ENCODE results near the gene MRTO4. TPM values are rescaled to one million over a fixed set of nuclear protein-coding genes. Genes with fewer than 3 reads are reported as not detected.

Gene MRTO4
- total RNA-seq, 1 experiment from 2014 or later, result 79.3 TPM

DNA sequence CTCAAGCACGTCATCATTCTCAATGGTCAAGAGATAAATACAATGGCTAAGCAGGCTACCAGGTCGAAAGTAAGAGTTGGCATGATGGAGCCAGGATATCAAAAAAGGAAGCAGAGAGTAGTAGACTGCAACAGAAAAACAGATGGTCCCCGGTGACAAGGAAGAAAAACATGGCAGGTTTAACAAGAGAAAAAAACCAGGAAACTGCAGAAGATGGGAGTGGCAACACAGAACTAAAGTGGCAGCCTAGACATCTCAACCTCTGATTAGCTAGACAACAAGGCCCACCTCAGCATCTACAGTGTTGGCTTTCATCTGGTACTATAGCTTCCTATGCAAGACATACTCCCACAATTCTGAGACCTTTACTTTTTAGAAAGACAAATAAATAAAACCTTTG, 44.7 kb upstream of the MRTO4 start:
- H3K9me2 ChIP-seq (ENCODE audit: insufficient read depth), result no peaks in the 10 kb centered on the region
- no peak for TF ChIP-seq FOSL1 (IDR thresholded peaks at IDR 0.05; ENCODE audit: low read depth)
- TF ChIP-seq, protein P1, sequence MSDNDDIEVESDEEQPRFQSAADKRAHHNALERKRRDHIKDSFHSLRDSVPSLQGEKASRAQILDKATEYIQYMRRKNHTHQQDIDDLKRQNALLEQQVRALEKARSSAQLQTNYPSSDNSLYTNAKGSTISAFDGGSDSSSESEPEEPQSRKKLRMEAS (IDR thresholded peaks at IDR 0.05), result no peak
- TF ChIP-seq EZH2phosphoT487 (IDR thresholded peaks at IDR 0.05; ENCODE audit: borderline replicate concordance), result no peak
- no peak for TF ChIP-seq JUND (IDR thresholded peaks at IDR 0.05)
- no peak for TF ChIP-seq CBX3 (IDR thresholded peaks at IDR 0.05; ENCODE audit: low read depth)
- TF ChIP-seq SIN3A (IDR thresholded peaks at IDR 0.05; ENCODE audit: low read depth), result no peak
- TF ChIP-seq ZFX (IDR thresholded peaks at IDR 0.05), result no peak
- no peak for TF ChIP-seq EZH2 (IDR thresholded peaks at IDR 0.05)
- no peak for TF ChIP-seq RAD21 (IDR thresholded peaks at IDR 0.05; ENCODE audit: low read depth)
- TF ChIP-seq, protein P2, sequence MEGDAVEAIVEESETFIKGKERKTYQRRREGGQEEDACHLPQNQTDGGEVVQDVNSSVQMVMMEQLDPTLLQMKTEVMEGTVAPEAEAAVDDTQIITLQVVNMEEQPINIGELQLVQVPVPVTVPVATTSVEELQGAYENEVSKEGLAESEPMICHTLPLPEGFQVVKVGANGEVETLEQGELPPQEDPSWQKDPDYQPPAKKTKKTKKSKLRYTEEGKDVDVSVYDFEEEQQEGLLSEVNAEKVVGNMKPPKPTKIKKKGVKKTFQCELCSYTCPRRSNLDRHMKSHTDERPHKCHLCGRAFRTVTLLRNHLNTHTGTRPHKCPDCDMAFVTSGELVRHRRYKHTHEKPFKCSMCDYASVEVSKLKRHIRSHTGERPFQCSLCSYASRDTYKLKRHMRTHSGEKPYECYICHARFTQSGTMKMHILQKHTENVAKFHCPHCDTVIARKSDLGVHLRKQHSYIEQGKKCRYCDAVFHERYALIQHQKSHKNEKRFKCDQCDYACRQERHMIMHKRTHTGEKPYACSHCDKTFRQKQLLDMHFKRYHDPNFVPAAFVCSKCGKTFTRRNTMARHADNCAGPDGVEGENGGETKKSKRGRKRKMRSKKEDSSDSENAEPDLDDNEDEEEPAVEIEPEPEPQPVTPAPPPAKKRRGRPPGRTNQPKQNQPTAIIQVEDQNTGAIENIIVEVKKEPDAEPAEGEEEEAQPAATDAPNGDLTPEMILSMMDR (IDR thresholded peaks at IDR 0.05 in 2 of 3, conservative IDR thresholded peaks at IDR 0.05 in 1 of 3; ENCODE audit: borderline replicate concordance in 1 of 3, insufficient read depth in 1 of 3, low read depth in 2 of 3, low read length in 2 of 3), result no peak
- no peak for TF ChIP-seq POLR2A (IDR thresholded peaks at IDR 0.05; ENCODE audit: borderline replicate concordance, extremely low read depth, insufficient read depth, insufficient read length)
- no peak for TF ChIP-seq TCF7L2 (IDR thresholded peaks at IDR 0.05; ENCODE audit: borderline replicate concordance, extremely low read depth, insufficient read depth, insufficient read length)
- TF ChIP-seq CEBPB (IDR thresholded peaks at IDR 0.05; ENCODE audit: low read depth), result no peak
- no peak for TF ChIP-seq POLR2AphosphoS5 (IDR thresholded peaks at IDR 0.05; ENCODE audit: low read depth, low read length)
- no peak for TF ChIP-seq YY1 (IDR thresholded peaks at IDR 0.05; ENCODE audit: extremely low read depth, insufficient replicate concordance, low read depth, low read length)
- TF ChIP-seq, protein P3, sequence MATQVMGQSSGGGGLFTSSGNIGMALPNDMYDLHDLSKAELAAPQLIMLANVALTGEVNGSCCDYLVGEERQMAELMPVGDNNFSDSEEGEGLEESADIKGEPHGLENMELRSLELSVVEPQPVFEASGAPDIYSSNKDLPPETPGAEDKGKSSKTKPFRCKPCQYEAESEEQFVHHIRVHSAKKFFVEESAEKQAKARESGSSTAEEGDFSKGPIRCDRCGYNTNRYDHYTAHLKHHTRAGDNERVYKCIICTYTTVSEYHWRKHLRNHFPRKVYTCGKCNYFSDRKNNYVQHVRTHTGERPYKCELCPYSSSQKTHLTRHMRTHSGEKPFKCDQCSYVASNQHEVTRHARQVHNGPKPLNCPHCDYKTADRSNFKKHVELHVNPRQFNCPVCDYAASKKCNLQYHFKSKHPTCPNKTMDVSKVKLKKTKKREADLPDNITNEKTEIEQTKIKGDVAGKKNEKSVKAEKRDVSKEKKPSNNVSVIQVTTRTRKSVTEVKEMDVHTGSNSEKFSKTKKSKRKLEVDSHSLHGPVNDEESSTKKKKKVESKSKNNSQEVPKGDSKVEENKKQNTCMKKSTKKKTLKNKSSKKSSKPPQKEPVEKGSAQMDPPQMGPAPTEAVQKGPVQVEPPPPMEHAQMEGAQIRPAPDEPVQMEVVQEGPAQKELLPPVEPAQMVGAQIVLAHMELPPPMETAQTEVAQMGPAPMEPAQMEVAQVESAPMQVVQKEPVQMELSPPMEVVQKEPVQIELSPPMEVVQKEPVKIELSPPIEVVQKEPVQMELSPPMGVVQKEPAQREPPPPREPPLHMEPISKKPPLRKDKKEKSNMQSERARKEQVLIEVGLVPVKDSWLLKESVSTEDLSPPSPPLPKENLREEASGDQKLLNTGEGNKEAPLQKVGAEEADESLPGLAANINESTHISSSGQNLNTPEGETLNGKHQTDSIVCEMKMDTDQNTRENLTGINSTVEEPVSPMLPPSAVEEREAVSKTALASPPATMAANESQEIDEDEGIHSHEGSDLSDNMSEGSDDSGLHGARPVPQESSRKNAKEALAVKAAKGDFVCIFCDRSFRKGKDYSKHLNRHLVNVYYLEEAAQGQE (IDR thresholded peaks at IDR 0.05; ENCODE audit: low read depth), result no peak
- no peak for TF ChIP-seq SP1 (IDR thresholded peaks at IDR 0.05; ENCODE audit: low read depth)
- no peak for TF ChIP-seq ELF1 (IDR thresholded peaks at IDR 0.05; ENCODE audit: borderline replicate concordance, low read depth)
- H3K79me2 ChIP-seq (ENCODE audit: insufficient read depth, low read length), result peaks cover 98% of the 10 kb centered on the region
- H2AFZ ChIP-seq (ENCODE audit: low read depth, low read length, poor library complexity, severe bottlenecking), result no peak overlapping the region
- BruUV-seq (replicated peaks), result no TSS peak
- no peak for ATAC-seq
- no peaks in the 10 kb centered on the region for H3K9me3 ChIP-seq (ENCODE audit: control insufficient read depth in 1 of 2, insufficient read depth in 1 of 2, low read depth in 1 of 2, low read length in 2 of 2)
- peaks cover 10 to 32% of the 10 kb centered on the region in 2 experiments for H3K4me1 ChIP-seq (ENCODE audit: control insufficient read depth in 1 of 2, insufficient read depth in 2 of 2, low read length in 2 of 2)
- ChIA-PET CTCF (no interaction called here), POLR2A (no interaction called here), RAD21 (ENCODE audit: low non-redundant PET in 1 of 2, low total read pairs in 2 of 2, uncharacterized antibody in 2 of 2, unreplicated experiment in 2 of 2) (no interaction called here)
- H4K20me1 ChIP-seq (ENCODE audit: insufficient read depth), result no peaks in the 10 kb centered on the region; the same call in 1 of the 2 replicates
- no peaks in the 10 kb centered on the region for H3K27me3 ChIP-seq (ENCODE audit: insufficient read depth, low read length)
- no peak overlapping the region for H3K4me2 ChIP-seq (ENCODE audit: low read length)
- no peak overlapping the region for H3K4me3 ChIP-seq (replicated peaks in 1 of 2; ENCODE audit: low read depth in 1 of 2, low read length in 2 of 2)
- no peak overlapping the region for H3K27ac ChIP-seq (ENCODE audit: low read depth, low read length)
- intact Hi-C loops (cut with micrococcal nuclease), result no loop called here
- peaks cover 0 to under 1% of the 10 kb centered on the region in 2 experiments; a peak in 1 of 4 replicates for H3K36me3 ChIP-seq (ENCODE audit: control insufficient read depth in 1 of 2, insufficient read depth in 2 of 2, low read length in 2 of 2)
- H3K9ac ChIP-seq (ENCODE audit: low read length), result no peak overlapping the region
- DNase-seq (ENCODE audit: low read depth, low spot score), result no peak
